RWPE1 (cell line): ENCODE measurements around the gene SPRED2.

Experiments used
- CTCF ChIA-PET: fragments of 350-600 bp; sonication (Branson Sonifier 250); formaldehyde crosslinking; extraction: SDS; loops from one replicate; lab custom pipeline; 2021; lab: Yijun Ruan, JAX
- POLR2A ChIA-PET: fragments of 400-600 bp; formaldehyde crosslinking; extraction: SDS; loops from one replicate; lab custom pipeline; 2020; ENCODE audit warnings: antibody characterized with exemption; ENCODE audit not compliant: low non-redundant PET; lab: Yijun Ruan, JAX
- DNase-seq: peaks from one replicate; pipeline ENCODE4 v3.0.0; 2012; ENCODE audit warnings: low spot score
- H3K27ac ChIP-seq: fragments of 450-650 bp; 2 replicates; pipeline ENCODE4 v1.5.1; 2017
- TF ChIP-seq, protein P1 (sequence below): fragments of 450-650 bp; conservative IDR thresholded peaks from 2 replicates; pipeline ENCODE4 v1.5.1; 2017; ENCODE audit warnings: low read depth, mild to moderate bottlenecking

Gene SPRED2

DNA sequence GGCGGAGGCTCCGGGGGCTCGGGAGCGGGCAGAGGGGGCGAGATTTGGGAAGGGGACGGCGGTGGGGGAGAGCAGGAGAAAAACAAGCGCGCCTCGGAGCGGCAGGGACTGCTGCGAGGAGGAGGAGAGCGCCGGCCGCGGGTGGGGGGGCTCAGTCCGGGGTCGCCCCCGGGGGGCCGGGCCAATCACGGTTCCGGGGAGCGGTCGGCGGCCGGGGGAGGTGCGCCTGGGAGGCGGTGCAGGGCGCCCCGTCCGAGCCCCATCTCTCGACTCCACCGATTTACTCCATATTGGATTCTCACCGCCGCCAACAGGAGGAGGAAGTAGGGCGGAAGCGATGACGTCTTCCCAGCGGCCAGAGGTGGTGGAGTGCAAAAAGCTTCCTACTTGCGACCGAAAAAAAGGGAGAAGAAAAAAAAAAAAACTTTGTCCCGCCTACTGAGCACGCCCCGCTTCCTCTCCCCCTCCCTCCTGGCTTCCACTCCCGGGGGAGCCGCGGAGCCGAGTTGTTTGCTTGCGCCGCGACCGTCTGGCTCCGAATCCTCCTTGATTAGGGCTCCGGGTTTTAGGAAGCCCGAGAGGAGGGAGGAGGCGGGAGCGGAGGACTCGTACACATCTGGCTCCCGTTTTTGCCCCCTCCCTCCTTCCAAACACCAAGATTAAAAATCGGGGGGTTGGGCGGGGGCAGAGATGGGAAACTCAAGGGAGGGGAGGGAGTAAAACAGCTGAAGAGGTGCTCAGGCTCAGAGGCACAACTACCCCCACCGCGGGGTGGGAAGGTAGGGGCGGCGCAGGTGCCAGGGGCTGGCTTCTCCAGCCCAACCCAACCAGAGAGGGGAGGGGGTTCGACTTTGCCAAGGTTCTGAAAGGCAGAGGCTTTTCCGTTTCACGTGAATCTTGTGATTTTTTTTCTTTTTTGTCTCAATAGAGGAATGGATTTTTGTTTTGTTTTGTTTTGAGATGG, at the start of gene SPRED2:
SPRED2 (minus strand) TSS at position 373 of the 964 bp plus-strand sequence. CDS start 612 bp downstream, outside the sequence.
- H3K27ac ChIP-seq, result peak within 1 kb of the TSS; percentile 86
- POLR2A ChIA-PET, result interaction anchor here (0.6 to 0.7 kb wide), 4 partner anchors 24 to 138 kb away, joined by 3 to 4 read pairs (median 4); no protein-coding TSS in a partner anchor
- peak; percentile 85 for DNase-seq
- CTCF ChIA-PET, result interaction anchor here (0.6 to 0.7 kb wide), 4 partner anchors 15 to 120 kb away, joined by 3 to 8 read pairs (median 4); no protein-coding TSS in a partner anchor
- TF ChIP-seq, protein P1, sequence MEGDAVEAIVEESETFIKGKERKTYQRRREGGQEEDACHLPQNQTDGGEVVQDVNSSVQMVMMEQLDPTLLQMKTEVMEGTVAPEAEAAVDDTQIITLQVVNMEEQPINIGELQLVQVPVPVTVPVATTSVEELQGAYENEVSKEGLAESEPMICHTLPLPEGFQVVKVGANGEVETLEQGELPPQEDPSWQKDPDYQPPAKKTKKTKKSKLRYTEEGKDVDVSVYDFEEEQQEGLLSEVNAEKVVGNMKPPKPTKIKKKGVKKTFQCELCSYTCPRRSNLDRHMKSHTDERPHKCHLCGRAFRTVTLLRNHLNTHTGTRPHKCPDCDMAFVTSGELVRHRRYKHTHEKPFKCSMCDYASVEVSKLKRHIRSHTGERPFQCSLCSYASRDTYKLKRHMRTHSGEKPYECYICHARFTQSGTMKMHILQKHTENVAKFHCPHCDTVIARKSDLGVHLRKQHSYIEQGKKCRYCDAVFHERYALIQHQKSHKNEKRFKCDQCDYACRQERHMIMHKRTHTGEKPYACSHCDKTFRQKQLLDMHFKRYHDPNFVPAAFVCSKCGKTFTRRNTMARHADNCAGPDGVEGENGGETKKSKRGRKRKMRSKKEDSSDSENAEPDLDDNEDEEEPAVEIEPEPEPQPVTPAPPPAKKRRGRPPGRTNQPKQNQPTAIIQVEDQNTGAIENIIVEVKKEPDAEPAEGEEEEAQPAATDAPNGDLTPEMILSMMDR, result no peak

DNA sequence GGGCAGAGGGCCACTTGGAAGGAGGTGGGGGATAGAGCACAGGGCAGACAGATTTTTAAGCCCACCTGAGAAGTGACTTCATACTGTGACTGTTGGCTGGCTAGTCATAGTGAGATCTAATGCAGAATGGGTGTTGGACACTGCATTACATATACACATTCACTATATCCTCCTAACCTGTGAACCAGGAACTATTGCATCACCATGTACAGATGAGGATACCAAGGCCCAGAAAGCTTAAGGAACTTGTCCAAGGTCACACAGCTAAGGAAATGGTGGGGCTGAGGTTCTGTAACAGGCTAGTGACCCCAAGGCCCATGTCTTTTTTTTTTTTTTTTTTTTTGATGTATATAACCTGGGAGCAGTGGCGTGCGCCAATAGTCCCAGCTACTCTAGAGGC, 49.6 kb upstream of the SPRED2 start:
- TF ChIP-seq, protein P1, result no peak
- ChIA-PET POLR2A (no interaction called here), CTCF (no interaction called here)
- no peak overlapping the region for H3K27ac ChIP-seq
- no peak for DNase-seq

GRCh38 chr2:65479524-65479923, 47.1 kb upstream of the SPRED2 start:
- no peak overlapping the region for H3K27ac ChIP-seq
- TF ChIP-seq, protein P1, result no peak
- POLR2A ChIA-PET, result no interaction called here
- CTCF ChIA-PET, result no interaction called here
- no peak for DNase-seq

DNA sequence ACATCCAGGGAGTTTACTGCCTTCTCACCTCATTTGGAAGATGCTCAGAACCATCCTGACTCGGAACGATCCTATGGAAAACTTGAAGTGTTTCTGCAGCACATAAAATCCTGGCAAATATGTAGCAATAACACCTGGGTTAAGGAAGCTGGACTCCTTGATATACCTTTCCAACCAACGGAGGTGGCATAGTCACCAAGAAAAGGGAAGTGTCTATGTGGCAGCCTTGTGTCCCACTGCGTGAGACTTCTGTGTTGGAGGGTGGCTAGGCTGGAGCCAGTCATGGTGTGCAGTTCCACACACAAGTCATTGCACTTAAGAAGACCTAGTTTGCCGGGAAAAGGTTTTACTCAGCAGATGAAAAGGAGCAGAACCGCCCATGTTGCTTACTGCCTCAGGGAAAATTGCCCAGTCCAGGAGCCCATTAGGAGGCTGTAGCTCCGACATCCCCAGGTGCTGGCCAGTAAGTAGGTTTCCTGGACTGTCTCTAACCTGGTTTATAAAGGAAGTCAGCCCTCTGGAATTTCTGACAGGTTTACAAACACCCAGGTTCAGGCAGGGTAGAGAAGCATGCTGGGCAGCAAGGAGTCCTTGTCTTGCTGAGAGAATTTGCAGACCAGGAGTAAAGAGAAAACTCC, 46.2 kb upstream of the SPRED2 start:
- POLR2A ChIA-PET, result no interaction called here
- CTCF ChIA-PET, result interaction anchor here (0.6 kb wide), 1 partner anchor 46 kb away, joined by 3 read pairs; the partner anchor contains the start of gene SPRED2
- H3K27ac ChIP-seq, result no peak overlapping the region
- DNase-seq, result no peak
- TF ChIP-seq, protein P1, result no peak

DNA sequence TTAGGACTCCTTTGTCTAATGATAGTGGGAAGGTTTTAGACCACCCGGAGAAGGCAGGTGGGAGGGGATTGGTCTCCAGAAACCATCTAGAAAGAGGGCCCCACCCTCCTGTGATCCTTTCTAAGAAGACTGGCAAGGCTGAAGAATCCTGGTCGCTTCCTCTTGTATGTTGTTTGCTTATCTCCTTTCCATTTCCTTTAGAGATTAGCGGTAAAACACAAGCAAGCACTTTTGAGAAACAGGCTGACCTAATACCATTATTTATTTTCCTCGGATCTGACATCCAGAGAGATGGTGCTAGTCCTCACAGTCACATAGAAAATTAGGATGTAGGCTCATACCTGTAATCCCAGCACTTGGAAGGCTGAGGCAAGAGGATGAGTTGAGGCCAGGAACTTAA, 45.2 kb upstream of the SPRED2 start:
- POLR2A ChIA-PET, result no interaction called here
- TF ChIP-seq, protein P1, result no peak
- no peak for DNase-seq
- no peak overlapping the region for H3K27ac ChIP-seq
- CTCF ChIA-PET, result interaction anchor here (0.6 kb wide), 1 partner anchor 10 kb away, joined by 3 read pairs; no protein-coding TSS in a partner anchor

GRCh38 chr2:65476778-65477177, 44.4 kb upstream of the SPRED2 start:
- ChIA-PET POLR2A (no interaction called here), CTCF (no interaction called here)
- no peak overlapping the region for H3K27ac ChIP-seq
- DNase-seq, result no peak
- TF ChIP-seq, protein P1, result no peak
